MM.1S (cell line): ENCODE measurements around the gene TMEM81.

ENCODE experiments used
- DNase-seq: peaks from one replicate; pipeline ENCODE4 v3.0.0-alpha.2; 2015
- H2AFZ ChIP-seq: fragments of 300-600 bp; sonication (generic); 2 replicates; pipeline ENCODE4 v1.6.0; 2016; ENCODE audit warnings: antibody characterized with exemption, low read length
- H3F3A ChIP-seq: fragments of 300-600 bp; sonication (generic); 2 replicates; pipeline ENCODE4 v1.6.1; 2016; ENCODE audit warnings: mild to moderate bottlenecking, antibody characterized with exemption, low read length, moderate library complexity, mixed read lengths; ENCODE audit not compliant: insufficient read depth
- H3K27ac ChIP-seq: fragments of 300-600 bp; sonication (generic); 2 replicates; pipeline ENCODE4 v1.5.1; 2016; ENCODE audit warnings: mild to moderate bottlenecking, low read length
- H3K27me3 ChIP-seq: fragments of 300-600 bp; sonication (generic); replicated peaks from 2 replicates; pipeline ENCODE4 v1.6.0; 2016; ENCODE audit warnings: low read length; ENCODE audit not compliant: insufficient read depth
- H3K36me3 ChIP-seq: fragments of 300-600 bp; sonication (generic); replicated peaks from 2 replicates; pipeline ENCODE4 v1.6.1; 2016; ENCODE audit warnings: mild to moderate bottlenecking, low read length, mixed read lengths; ENCODE audit not compliant: insufficient read depth
- H3K4me1 ChIP-seq: fragments of 300-600 bp; sonication (generic); 2 replicates; pipeline ENCODE4 v1.6.1; 2016; ENCODE audit warnings: low read length, mixed read lengths
- H3K4me2 ChIP-seq: fragments of 300-600 bp; sonication (generic); 2 replicates; pipeline ENCODE4 v1.6.0; 2016; ENCODE audit warnings: low read depth, low read length
- H3K4me3 ChIP-seq: fragments of 300-600 bp; sonication (generic); 2 replicates; pipeline ENCODE4 v1.5.1; 2016; ENCODE audit warnings: low read length, mixed read lengths
- H3K79me2 ChIP-seq: fragments of 300-600 bp; sonication (generic); 2 replicates; pipeline ENCODE4 v1.6.1; 2016; ENCODE audit warnings: mixed run types, low read length, mixed read lengths
- H3K9ac ChIP-seq: fragments of 300-600 bp; sonication (generic); 2 replicates; pipeline ENCODE4 v1.6.1; 2016; ENCODE audit warnings: low read length, mixed read lengths
- H3K9me2 ChIP-seq: fragments of 300-600 bp; sonication (generic); replicated peaks from 2 replicates; pipeline ENCODE4 v1.6.1; 2016; ENCODE audit warnings: mild to moderate bottlenecking, low read length, mixed read lengths; ENCODE audit not compliant: insufficient read depth
- H3K9me3 ChIP-seq: fragments of 300-600 bp; sonication (generic); replicated peaks from 2 replicates; pipeline ENCODE4 v1.6.1; 2016; ENCODE audit warnings: mild to moderate bottlenecking, low read length, mixed read lengths; ENCODE audit not compliant: insufficient read depth
- H4K20me1 ChIP-seq: fragments of 300-600 bp; sonication (generic); 2 replicates; pipeline ENCODE4 v1.6.1; 2016; ENCODE audit warnings: mild to moderate bottlenecking, low read length, moderate library complexity, mixed read lengths; ENCODE audit not compliant: insufficient read depth
- EZH2 ChIP-seq: fragments of 300-600 bp; sonication (generic); optimal IDR thresholded peaks from 2 replicates; pipeline ENCODE3; 2017; ENCODE audit warnings: low read depth, mild to moderate bottlenecking, antibody characterized with exemption, low read length, mixed read lengths
- EZH2phosphoT487 ChIP-seq: fragments of 300-600 bp; sonication (generic); IDR thresholded peaks from 2 replicates; pipeline ENCODE4 v1.6.1; 2018; ENCODE audit warnings: antibody characterized with exemption, low read length
- TF ChIP-seq, protein P1 (sequence below): fragments of 300-600 bp; sonication (generic); IDR thresholded peaks from 2 replicates; pipeline ENCODE4 v1.5.1; 2016; ENCODE audit warnings: antibody characterized with exemption, low read length, mixed read lengths

Gene TMEM81

GRCh38 chr1:205074084-205074483 is 10.2 kb downstream of the TMEM81 start:
- no peaks in the 10 kb centered on the region for H3K27me3 ChIP-seq
- no peak for DNase-seq
- H3K9me3 ChIP-seq = no peaks in the 10 kb centered on the region
- H4K20me1 ChIP-seq = no peaks in the 10 kb centered on the region
- H2AFZ ChIP-seq = no peak overlapping the region
- H3K9me2 ChIP-seq = no peaks in the 10 kb centered on the region
- H3F3A ChIP-seq = no peaks in the 10 kb centered on the region
- H3K4me1 ChIP-seq = no peaks in the 10 kb centered on the region
- H3K36me3 ChIP-seq = no peaks in the 10 kb centered on the region
- no peak overlapping the region for H3K27ac ChIP-seq
- H3K4me2 ChIP-seq = no peak overlapping the region
- no peaks in the 10 kb centered on the region for H3K79me2 ChIP-seq
- H3K9ac ChIP-seq = no peak overlapping the region
- TF ChIP-seq EZH2phosphoT487 (no peak), EZH2 (no peak)
- TF ChIP-seq, protein P1, sequence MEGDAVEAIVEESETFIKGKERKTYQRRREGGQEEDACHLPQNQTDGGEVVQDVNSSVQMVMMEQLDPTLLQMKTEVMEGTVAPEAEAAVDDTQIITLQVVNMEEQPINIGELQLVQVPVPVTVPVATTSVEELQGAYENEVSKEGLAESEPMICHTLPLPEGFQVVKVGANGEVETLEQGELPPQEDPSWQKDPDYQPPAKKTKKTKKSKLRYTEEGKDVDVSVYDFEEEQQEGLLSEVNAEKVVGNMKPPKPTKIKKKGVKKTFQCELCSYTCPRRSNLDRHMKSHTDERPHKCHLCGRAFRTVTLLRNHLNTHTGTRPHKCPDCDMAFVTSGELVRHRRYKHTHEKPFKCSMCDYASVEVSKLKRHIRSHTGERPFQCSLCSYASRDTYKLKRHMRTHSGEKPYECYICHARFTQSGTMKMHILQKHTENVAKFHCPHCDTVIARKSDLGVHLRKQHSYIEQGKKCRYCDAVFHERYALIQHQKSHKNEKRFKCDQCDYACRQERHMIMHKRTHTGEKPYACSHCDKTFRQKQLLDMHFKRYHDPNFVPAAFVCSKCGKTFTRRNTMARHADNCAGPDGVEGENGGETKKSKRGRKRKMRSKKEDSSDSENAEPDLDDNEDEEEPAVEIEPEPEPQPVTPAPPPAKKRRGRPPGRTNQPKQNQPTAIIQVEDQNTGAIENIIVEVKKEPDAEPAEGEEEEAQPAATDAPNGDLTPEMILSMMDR = no peak
- no peak overlapping the region for H3K4me3 ChIP-seq

GRCh38 chr1:205073511-205073910 is 10.7 kb downstream of the TMEM81 start:
- TF ChIP-seq, protein P1 = no peak
- no peak for TF ChIP-seq EZH2
- TF ChIP-seq EZH2phosphoT487 = no peak
- no peaks in the 10 kb centered on the region for H3F3A ChIP-seq
- H3K79me2 ChIP-seq = no peaks in the 10 kb centered on the region
- no peaks in the 10 kb centered on the region for H3K9me2 ChIP-seq
- H3K4me1 ChIP-seq = no peaks in the 10 kb centered on the region
- H3K27ac ChIP-seq = no peak overlapping the region
- no peaks in the 10 kb centered on the region for H4K20me1 ChIP-seq
- H3K36me3 ChIP-seq = no peaks in the 10 kb centered on the region
- H3K4me2 ChIP-seq = no peak overlapping the region
- no peak overlapping the region for H3K9ac ChIP-seq
- H3K9me3 ChIP-seq = no peaks in the 10 kb centered on the region
- H3K4me3 ChIP-seq = no peak overlapping the region
- DNase-seq = no peak
- no peaks in the 10 kb centered on the region; the same call in 1 of the 2 replicates for H3K27me3 ChIP-seq
- no peak overlapping the region for H2AFZ ChIP-seq

GRCh38 chr1:205072881-205073280 is 11.4 kb downstream of the TMEM81 start:
- Histone ChIP-seq H2AFZ (no peak overlapping the region), H3K4me2 (no peak overlapping the region), H3K79me2 (no peaks in the 10 kb centered on the region), H3K36me3 (no peaks in the 10 kb centered on the region), H3K9me2 (no peaks in the 10 kb centered on the region), H3K27ac (no peak overlapping the region), H3F3A (no peaks in the 10 kb centered on the region), H4K20me1 (no peaks in the 10 kb centered on the region), H3K4me3 (no peak overlapping the region), H3K27me3 (no peaks in the 10 kb centered on the region; the same call in 1 of the 2 replicates), H3K9me3 (no peaks in the 10 kb centered on the region), H3K9ac (no peak overlapping the region), H3K4me1 (no peaks in the 10 kb centered on the region)
- DNase-seq = no peak
- TF ChIP-seq EZH2phosphoT487 (no peak), EZH2 (no peak)
- TF ChIP-seq, protein P1 = no peak
